ENCODE data around the gene QTRT2. TPM values are rescaled to one million over a fixed set of nuclear protein-coding genes. Genes with fewer than 3 reads are reported as not detected.

The QTRT2 gene
- total and polyA plus RNA-seq, 9 of the 15 experiments (the other 6 are each of a cell fraction or from before 2014, with no cell fraction given), result 10.2 to 25.1 (median 17.3) TPM

GRCh38 chr3:114056130-114057010 lies at the start of gene QTRT2, which contains the start of gene CCDC191 (continued):
- no peak for TF ChIP-seq HMGXB4 (CRISPR knock-in tag; IDR thresholded peaks at IDR 0.05)
- no peak for TF ChIP-seq ZNF764 (CRISPR knock-in tag; IDR thresholded peaks at IDR 0.05; ENCODE audit: low read depth)
- TF ChIP-seq NKRF (IDR thresholded peaks at IDR 0.05; ENCODE audit: borderline replicate concordance), result peak; percentile 93
- no peak for TF ChIP-seq ZNF592 (IDR thresholded peaks at IDR 0.05)
- no peak for TF ChIP-seq ELK3 (CRISPR knock-in tag; IDR thresholded peaks at IDR 0.05)
- TF ChIP-seq CSDE1 (IDR thresholded peaks at IDR 0.05), result peak in 1 of 2 experiments; percentile 99; a peak in 2 of 4 replicates
- no peak for TF ChIP-seq SMARCB1 (IDR thresholded peaks at IDR 0.05; ENCODE audit: insufficient read length, low read depth)
- peak; percentile 73 for TF ChIP-seq E2F8 (IDR thresholded peaks at IDR 0.05; ENCODE audit: low read depth, partially characterized antibody)
- no peak for TF ChIP-seq MIER1 (IDR thresholded peaks at IDR 0.05; ENCODE audit: low read depth)
- no peak for TF ChIP-seq POLR2H (tag; IDR thresholded peaks at IDR 0.05; ENCODE audit: low read depth)
- no peak for TF ChIP-seq ZNF408 (CRISPR knock-in tag; IDR thresholded peaks at IDR 0.05; ENCODE audit: low read depth)

Data from K562 (cell line).